ENCODE results near the gene NDST3.

Gene NDST3

DNA sequence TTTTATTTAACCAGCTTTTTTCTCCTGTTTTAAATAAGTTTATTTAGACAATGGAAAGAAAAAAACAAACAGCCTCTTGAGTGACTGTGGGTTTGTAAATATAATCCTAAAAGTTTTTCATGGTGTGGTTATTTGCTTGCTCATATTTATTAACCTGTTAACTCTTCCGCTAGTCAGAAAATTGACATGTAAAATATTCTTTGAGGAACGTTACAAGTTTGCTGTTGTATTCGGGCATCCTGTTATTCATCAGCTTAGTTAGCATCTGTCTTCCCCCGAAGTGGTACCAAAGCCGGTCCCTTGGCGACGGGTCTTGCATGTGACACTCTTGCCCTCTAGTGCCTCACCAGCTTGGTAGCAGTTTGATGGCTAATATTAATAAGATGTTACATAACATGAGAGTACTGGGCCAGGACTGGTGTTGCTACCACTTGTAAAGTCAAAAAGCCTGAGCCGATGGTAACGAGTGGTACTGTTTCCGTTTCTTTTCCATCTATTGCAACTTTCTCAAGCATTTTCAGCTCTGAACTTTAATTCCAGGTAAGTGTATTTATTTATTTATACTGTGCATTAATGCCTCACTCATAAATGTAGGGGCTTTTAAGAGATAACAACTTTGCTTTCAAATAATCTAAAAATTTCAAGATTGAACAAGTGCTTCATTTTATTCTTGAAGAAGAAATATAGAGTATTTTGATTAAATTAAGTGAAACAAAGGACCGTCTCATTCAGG lies at the start of gene NDST3:
Gene NDST3 (plus strand): TSS at position 434 of the 733 bp plus-strand sequence. CDS start 19,425 bp downstream, outside the sequence.
- Mint-ChIP-seq H3K27ac (no peak within 1 kb of the TSS), H3K27me3 (ENCODE audit: low read depth) (peaks cover 52% of the 10 kb centered on the region), H3K9me3 (no peaks in the 10 kb centered on the region), H3K4me3 (peak within 1 kb of the TSS; percentile 56), H3K36me3 (ENCODE audit: low read depth) (no peaks in the 10 kb centered on the region), H3K4me1 (ENCODE audit: low read depth) (peaks cover 7% of the 10 kb centered on the region)

DNA sequence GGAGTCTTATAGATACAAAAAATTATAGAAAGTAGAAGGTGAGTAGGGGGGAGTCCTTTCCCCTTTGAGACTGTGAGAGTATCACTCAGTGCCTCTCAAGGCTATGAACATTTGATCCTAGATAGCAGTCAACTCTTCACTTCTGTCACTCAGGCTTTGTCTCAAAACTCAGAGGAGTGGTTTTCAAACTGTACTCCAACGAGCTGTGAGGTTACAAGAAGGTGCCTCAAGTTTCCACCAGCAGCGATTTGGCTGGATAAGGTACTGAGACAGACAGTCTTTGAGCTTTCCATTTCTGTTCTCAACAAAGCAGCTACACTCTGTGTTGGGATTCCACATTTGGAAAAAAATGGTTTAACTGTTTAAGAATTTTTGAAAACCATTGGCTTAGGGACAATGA lies 48.0 kb upstream of the NDST3 start:
- no peaks in the 10 kb centered on the region for H3K27me3 Mint-ChIP-seq (ENCODE audit: low read depth)
- H3K9me3 Mint-ChIP-seq = no peaks in the 10 kb centered on the region
- H3K27ac Mint-ChIP-seq = no peak overlapping the region
- H3K4me1 Mint-ChIP-seq (ENCODE audit: low read depth) = peaks cover 2% of the 10 kb centered on the region
- H3K4me3 Mint-ChIP-seq = no peak overlapping the region
- no peaks in the 10 kb centered on the region for H3K36me3 Mint-ChIP-seq (ENCODE audit: low read depth)

DNA sequence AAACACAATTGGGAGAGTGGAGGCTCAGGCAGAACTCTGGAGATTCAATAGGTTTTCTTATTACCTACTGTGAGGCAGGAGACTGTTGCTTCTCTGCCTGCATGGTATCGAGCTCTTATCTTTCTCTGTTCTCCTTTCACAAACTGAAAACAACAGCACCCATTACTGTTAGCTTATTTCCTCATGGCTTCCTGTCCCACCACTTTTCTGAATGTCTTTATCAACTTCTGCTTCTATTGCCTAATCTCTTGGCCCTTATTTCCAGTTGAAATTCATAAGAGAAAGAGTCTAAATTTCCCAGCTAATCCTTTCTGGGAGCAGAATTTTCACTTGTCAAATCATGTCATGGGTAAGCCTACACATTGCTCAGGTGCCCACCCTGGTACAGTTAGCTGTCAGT lies 46.8 kb upstream of the NDST3 start:
- peaks cover 2% of the 10 kb centered on the region for H3K4me1 Mint-ChIP-seq (ENCODE audit: low read depth)
- no peaks in the 10 kb centered on the region for H3K9me3 Mint-ChIP-seq
- no peak overlapping the region for H3K27ac Mint-ChIP-seq
- H3K36me3 Mint-ChIP-seq (ENCODE audit: low read depth) = no peaks in the 10 kb centered on the region
- no peak overlapping the region for H3K4me3 Mint-ChIP-seq
- no peaks in the 10 kb centered on the region for H3K27me3 Mint-ChIP-seq (ENCODE audit: low read depth)

DNA sequence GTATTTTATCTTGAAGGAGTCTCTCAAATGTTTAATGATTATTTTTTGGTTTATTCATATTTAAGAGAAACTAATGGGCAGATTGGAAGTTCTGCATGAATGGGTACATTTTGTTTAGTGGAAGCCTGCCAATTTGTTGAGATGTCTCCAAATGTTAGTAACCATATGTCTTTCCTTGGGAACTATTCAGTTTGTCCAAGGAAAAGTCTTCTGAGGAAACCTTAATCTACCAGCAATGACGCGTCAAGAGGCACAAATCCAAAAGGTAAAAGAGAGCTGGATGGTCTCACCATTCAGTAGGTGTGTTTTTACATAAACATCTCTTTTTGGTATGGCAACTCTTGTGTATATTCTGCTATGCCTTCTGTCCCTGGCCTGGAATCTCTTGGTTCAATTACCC lies 37.4 kb upstream of the NDST3 start:
- Mint-ChIP-seq H3K36me3 (ENCODE audit: low read depth) (no peaks in the 10 kb centered on the region), H3K27ac (no peak overlapping the region), H3K27me3 (ENCODE audit: low read depth) (peaks cover 4% of the 10 kb centered on the region)

DNA sequence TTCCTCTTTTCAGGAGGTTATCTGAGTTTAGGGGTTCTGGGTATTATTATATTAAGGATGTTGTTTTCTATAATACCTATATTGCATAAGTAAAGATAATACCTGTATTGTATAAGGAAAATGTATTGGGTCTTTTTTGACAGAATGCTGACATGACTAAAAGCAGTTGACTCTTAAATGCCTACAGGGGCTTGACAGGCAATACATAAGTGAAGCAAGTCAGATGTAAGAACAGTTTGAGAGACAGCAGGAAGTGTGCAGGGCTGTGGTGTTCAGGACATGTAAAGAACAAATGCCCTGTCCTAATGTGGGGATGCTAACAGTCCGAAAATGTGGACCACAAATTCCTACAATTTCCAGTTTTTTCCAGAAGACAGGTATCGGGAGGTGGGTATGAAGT lies 30.2 kb upstream of the NDST3 start:
- Mint-ChIP-seq H3K27ac (no peak overlapping the region), H3K27me3 (ENCODE audit: low read depth) (peaks cover 4% of the 10 kb centered on the region), H3K4me1 (ENCODE audit: low read depth) (no peaks in the 10 kb centered on the region), H3K9me3 (no peaks in the 10 kb centered on the region), H3K4me3 (no peak overlapping the region), H3K36me3 (ENCODE audit: low read depth) (no peaks in the 10 kb centered on the region)

More for the DNA sequence above, 37.4 kb upstream of the NDST3 start:
- H3K9me3 Mint-ChIP-seq = no peaks in the 10 kb centered on the region
- H3K4me3 Mint-ChIP-seq = no peak overlapping the region
- H3K4me1 Mint-ChIP-seq (ENCODE audit: low read depth) = no peaks in the 10 kb centered on the region

DNA sequence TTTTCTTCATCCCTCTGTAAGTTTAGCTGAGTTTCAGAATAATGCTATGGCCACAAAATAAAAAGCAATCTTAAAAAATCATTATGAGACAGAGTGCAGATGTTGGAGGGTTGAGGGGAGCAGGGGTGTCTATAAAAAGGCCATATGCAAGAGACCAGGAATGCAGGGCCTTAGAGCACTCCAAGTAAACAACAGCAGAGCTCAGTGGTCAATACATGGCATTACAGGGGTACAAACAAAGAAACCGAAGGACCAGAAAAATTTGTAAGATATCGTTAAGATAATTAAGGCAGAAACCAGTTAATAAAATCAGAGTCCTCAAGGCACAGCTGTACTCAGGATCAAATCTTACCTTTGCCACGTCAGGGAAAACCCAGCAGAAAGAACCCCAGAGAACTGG lies 28.4 kb upstream of the NDST3 start:
- H3K27ac Mint-ChIP-seq = no peak overlapping the region
- H3K9me3 Mint-ChIP-seq = no peaks in the 10 kb centered on the region
- no peaks in the 10 kb centered on the region for H3K27me3 Mint-ChIP-seq (ENCODE audit: low read depth)
- no peaks in the 10 kb centered on the region for H3K4me1 Mint-ChIP-seq (ENCODE audit: low read depth)
- no peaks in the 10 kb centered on the region for H3K36me3 Mint-ChIP-seq (ENCODE audit: low read depth)
- no peak overlapping the region for H3K4me3 Mint-ChIP-seq

DNA sequence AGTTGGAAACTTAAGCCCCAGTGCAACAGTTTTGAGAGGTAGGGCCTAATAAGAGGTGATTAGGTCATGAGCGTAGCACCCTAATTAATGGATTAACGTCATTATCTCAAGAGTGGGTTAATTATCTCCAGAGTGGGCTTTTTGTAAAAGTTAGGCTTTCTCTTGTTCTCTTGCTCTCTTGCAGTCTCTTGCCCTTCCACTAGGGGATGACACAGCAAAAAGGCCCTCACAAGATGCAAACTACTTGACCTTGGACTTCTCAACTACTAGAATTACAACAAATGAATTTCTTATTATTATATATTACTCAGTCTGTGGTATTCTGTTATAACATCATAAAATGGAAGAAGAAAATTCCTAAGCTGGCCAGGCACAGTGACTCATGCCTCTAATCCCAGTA lies 22.1 kb upstream of the NDST3 start:
- Mint-ChIP-seq H3K4me1 (ENCODE audit: low read depth) (no peaks in the 10 kb centered on the region), H3K36me3 (ENCODE audit: low read depth) (no peaks in the 10 kb centered on the region), H3K27me3 (ENCODE audit: low read depth) (no peaks in the 10 kb centered on the region), H3K9me3 (no peaks in the 10 kb centered on the region), H3K27ac (no peak overlapping the region), H3K4me3 (no peak overlapping the region)

DNA sequence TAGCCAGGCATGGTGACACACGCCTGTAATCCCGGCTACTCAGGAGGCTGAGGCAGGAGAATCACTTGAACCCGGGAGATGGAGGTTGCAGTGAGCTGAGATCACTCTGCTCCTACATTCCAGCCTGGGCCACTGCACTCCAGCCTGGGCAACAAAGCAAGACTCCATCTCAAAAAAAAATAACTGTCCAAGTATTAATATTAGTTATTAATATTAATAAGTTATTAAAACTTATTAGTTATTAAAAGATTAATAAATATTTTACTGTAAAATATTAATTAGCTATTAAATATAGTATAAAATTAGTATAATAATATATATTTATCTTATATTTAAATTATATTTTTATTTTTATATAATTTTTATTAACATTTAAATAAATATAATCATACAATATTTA lies 19.5 kb upstream of the NDST3 start:
- no peak overlapping the region for H3K27ac Mint-ChIP-seq
- H3K36me3 Mint-ChIP-seq (ENCODE audit: low read depth) = no peaks in the 10 kb centered on the region
- H3K27me3 Mint-ChIP-seq (ENCODE audit: low read depth) = no peaks in the 10 kb centered on the region
- no peaks in the 10 kb centered on the region for H3K4me1 Mint-ChIP-seq (ENCODE audit: low read depth)
- H3K4me3 Mint-ChIP-seq = no peak overlapping the region
- no peaks in the 10 kb centered on the region for H3K9me3 Mint-ChIP-seq

DNA sequence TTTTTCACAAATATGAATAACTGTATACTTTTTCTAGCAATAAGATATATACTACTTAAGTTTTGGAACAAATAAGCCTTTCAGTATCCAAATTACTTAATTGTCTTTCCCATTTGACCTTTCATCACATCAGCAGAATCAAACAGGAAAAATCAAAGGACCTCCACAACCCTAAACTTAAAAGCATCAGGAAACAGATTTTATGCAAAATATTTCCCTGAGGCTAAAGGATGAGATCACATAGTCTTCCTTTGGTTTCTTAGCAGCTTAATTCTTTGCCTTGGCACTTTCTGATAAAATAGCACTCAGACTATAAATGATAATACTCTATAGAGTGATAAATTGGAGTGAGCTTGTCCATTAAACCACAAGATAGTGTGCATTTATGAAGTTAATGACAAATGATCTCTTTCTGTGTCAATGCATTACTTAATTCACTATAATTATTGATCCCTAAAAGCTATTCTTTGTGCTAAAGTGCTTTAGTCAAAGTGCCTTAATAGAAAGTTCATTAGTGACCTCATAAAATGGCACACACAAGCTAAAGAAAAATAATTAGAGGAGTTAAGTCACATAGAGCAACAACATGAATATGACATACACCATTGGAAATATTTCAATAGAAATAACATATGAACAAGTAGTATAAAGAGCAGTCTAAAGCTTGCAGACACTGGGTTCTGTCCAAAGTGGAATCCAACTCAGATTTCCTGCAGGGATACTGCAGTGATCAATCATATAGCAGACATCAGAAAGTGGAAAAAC lies 15.7 kb upstream of the NDST3 start:
- no peak overlapping the region for H3K4me3 Mint-ChIP-seq
- no peaks in the 10 kb centered on the region for H3K4me1 Mint-ChIP-seq (ENCODE audit: low read depth)
- no peak overlapping the region for H3K27ac Mint-ChIP-seq
- peaks cover 4% of the 10 kb centered on the region for H3K27me3 Mint-ChIP-seq (ENCODE audit: low read depth)
- H3K9me3 Mint-ChIP-seq = no peaks in the 10 kb centered on the region
- H3K36me3 Mint-ChIP-seq (ENCODE audit: low read depth) = no peaks in the 10 kb centered on the region

DNA sequence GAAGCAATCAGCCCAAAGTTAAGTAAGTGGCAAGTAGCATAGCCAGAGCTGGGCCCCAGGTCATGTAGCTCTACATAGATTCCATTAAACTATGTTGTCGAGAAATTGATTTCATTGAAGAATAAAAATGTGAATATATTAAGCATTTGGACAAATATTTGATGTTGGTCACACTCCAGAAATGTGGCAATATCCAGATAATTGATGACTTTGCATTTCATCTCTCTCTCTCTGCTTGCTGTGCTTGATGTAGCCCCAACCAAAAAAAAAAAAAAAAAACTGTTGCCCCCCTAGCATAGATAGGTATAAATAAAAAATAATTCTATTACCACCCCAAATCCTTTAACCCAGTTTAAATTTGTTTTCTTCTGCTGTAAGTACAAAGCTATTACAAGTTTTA lies 7.5 kb upstream of the NDST3 start:
- Mint-ChIP-seq H3K9me3 (no peaks in the 10 kb centered on the region), H3K4me1 (ENCODE audit: low read depth) (no peaks in the 10 kb centered on the region), H3K4me3 (no peak overlapping the region)

DNA sequence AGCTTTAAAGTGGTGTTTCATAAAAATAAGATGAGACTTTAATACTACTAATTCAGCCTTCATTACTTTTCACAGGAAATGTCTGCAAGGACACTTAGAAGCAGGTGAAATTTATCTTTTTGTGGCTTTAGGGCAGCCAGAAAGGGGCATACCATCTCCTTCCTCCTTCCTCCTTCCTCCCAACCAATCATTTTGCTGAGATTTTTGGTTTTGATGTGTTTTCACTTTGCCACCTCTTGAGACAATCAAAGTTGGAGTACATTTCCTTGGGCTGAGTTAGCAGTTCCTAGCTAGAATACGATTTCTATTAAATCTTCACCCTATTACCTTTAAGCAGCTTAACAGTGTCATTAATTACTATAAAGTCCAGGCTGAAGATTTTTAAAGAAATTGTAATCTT lies 5.1 kb upstream of the NDST3 start:
- H3K4me1 Mint-ChIP-seq (ENCODE audit: low read depth) = peaks cover 5% of the 10 kb centered on the region
- no peaks in the 10 kb centered on the region for H3K9me3 Mint-ChIP-seq
- no peaks in the 10 kb centered on the region for H3K36me3 Mint-ChIP-seq (ENCODE audit: low read depth)
- H3K27ac Mint-ChIP-seq = no peak overlapping the region
- H3K4me3 Mint-ChIP-seq = no peak overlapping the region
- peaks cover 32% of the 10 kb centered on the region for H3K27me3 Mint-ChIP-seq (ENCODE audit: low read depth)

More for the DNA sequence above, 7.5 kb upstream of the NDST3 start:
- Mint-ChIP-seq H3K27me3 (ENCODE audit: low read depth) (peaks cover 14% of the 10 kb centered on the region), H3K27ac (no peak overlapping the region), H3K36me3 (ENCODE audit: low read depth) (no peaks in the 10 kb centered on the region)

DNA sequence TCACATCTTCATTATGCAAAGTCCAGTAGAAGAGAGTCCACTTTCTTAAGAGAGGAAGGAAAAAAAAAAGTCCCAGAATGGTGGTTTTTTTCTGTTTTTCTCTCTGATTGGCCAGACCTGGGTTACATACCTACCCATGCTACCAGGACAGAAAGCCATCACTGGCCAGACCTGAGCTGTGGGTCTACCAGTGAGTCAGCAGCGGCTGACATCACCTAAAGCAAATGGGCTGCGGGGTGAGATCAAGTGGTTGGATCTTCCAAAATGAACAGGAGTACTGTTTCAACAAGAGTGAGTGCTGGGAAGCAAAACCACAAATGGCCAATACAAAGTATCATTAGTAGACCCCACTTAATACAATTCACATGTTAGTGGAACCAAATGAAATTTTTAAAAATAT lies 1.6 kb upstream of the NDST3 start:
- Mint-ChIP-seq H3K4me3 (peak overlapping the region; percentile 34), H3K9me3 (no peaks in the 10 kb centered on the region), H3K36me3 (ENCODE audit: low read depth) (no peaks in the 10 kb centered on the region), H3K27me3 (ENCODE audit: low read depth) (peaks cover 47% of the 10 kb centered on the region), H3K27ac (no peak overlapping the region), H3K4me1 (ENCODE audit: low read depth) (peaks cover 7% of the 10 kb centered on the region)

DNA sequence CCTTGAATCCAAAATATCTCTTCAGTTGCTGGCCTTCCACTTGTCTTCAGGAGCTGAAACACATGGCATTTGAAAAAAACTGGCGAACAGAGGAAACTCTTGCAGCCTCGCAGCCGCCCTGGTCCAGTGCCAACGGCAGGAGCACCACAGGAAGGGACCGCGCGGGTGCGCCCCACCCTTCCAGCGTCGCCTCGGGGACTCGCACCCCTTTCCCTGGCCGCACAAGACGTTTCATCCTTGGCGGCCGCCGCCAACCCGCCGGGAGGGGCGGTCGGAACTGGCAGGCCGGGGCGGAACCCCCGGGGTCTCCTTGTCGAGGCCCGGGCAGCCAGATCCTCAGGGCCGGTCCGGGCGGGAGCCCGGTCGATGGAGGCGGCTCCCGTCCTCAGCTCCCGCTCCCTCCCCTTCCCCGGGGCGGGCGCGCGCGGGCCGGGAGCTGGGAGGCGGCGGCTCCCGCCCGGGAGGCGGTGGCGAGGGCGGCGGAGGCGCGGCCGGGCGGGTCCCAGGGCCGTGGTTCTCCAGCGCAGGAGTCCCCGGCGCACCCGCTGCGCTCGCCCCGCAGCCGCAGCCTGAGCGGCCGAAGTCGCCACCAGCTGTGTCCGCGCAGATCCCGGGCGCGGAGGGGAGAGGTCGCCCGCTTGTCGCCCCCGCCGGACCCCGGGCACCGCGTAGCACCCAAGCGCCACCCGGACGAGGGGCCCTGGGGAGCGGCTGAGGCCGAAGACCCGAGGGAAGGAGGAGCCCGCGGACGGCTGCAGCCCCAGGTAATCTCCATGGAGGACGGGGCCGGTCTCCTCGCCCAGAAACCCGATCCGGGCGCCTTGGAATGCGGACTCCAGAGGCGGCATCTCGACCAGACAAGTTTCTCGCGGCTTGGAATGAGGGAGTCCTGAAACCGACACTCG lies 886 bp upstream of the NDST3 start:
- H3K27ac Mint-ChIP-seq = no peak overlapping the region
- no peaks in the 10 kb centered on the region for H3K9me3 Mint-ChIP-seq
- H3K4me3 Mint-ChIP-seq = peak overlapping the region; percentile 40
- peaks cover 7% of the 10 kb centered on the region for H3K4me1 Mint-ChIP-seq (ENCODE audit: low read depth)
- H3K36me3 Mint-ChIP-seq (ENCODE audit: low read depth) = no peaks in the 10 kb centered on the region
- H3K27me3 Mint-ChIP-seq (ENCODE audit: low read depth) = peaks cover 47% of the 10 kb centered on the region

DNA sequence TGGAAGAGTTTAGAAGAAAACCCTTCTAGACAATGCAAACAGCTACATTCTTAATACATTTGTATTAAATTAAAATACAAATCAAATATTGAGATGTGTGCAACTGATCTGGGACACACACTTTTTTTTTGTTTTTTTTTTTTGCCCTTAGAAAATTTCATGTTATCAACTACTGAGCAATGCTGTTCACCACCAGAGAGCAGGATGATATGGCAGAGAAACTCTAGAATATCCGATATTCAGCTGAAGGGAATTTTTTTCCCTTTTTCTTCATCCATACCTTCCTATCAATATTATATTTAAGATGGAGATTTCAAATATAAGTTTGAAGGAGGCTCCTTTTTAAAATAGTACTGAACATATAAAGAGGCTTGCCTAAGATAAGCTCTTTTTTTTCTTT lies 1.0 kb downstream of the NDST3 start:
- Mint-ChIP-seq H3K4me3 (no peak overlapping the region), H3K4me1 (ENCODE audit: low read depth) (peaks cover 7% of the 10 kb centered on the region), H3K36me3 (ENCODE audit: low read depth) (no peaks in the 10 kb centered on the region), H3K27ac (no peak overlapping the region), H3K27me3 (ENCODE audit: low read depth) (peaks cover 52% of the 10 kb centered on the region), H3K9me3 (no peaks in the 10 kb centered on the region)
